Measurements from ENCODE around the gene TEKT1. TPM values are rescaled to one million over a fixed set of nuclear protein-coding genes. Genes with fewer than 3 reads are reported as not detected.

The TEKT1 gene
- total RNA-seq, 2 experiments from 2014 or later: not detected

- Histone ChIP-seq H3K27ac (ENCODE audit: low read depth, low read length, poor library complexity, severe bottlenecking) (no peak overlapping the region), H3K9me3 (ENCODE audit: low read length) (no peaks in the 10 kb centered on the region), H3K9me2 (ENCODE audit: insufficient read depth, low read length) (no peaks in the 10 kb centered on the region), H2AFZ (ENCODE audit: low read length) (no peak overlapping the region), H3K36me3 (ENCODE audit: insufficient read depth, low read length) (no peaks in the 10 kb centered on the region), H3K4me2 (ENCODE audit: low read length) (no peak overlapping the region), H3K4me1 (ENCODE audit: insufficient read depth, low read length, poor library complexity, severe bottlenecking) (no peaks in the 10 kb centered on the region), H4K20me1 (ENCODE audit: insufficient read depth, low read length) (no peaks in the 10 kb centered on the region), H3K79me2 (ENCODE audit: insufficient read depth, low read depth, low read length) (no peaks in the 10 kb centered on the region), H3K4me3 (ENCODE audit: low read depth, low read length, poor library complexity, severe bottlenecking) (no peak overlapping the region)
- CTCF ChIA-PET (ENCODE audit: unreplicated experiment): no interaction called here
- TF ChIP-seq CTCF (conservative IDR thresholded peaks at IDR 0.05; ENCODE audit: low read length) (no peak), EZH2phosphoT487 (IDR thresholded peaks at IDR 0.05; ENCODE audit: borderline replicate concordance, low read depth, low read length) (no peak)
- intact Hi-C loops (cut with micrococcal nuclease; ENCODE audit: unreplicated experiment): no loop called here
- no peak for DNase-seq (ENCODE audit: low spot score)
- POLR2A ChIA-PET: no interaction called here
- BruUV-seq (replicated peaks): no TSS peak
These were observed 44.9 kb downstream of the TEKT1 start for GRCh38 chr17:6786618-6787017.

GRCh38 chr17:6782244-6782643 lies 49.3 kb downstream of the TEKT1 start:
- Histone ChIP-seq H2AFZ (ENCODE audit: low read length) (no peak overlapping the region), H3K36me3 (ENCODE audit: insufficient read depth, low read length) (no peaks in the 10 kb centered on the region), H3K27ac (ENCODE audit: low read depth, low read length, poor library complexity, severe bottlenecking) (no peak overlapping the region), H3K9me2 (ENCODE audit: insufficient read depth, low read length) (no peaks in the 10 kb centered on the region), H3K4me3 (ENCODE audit: low read depth, low read length, poor library complexity, severe bottlenecking) (no peak overlapping the region), H3K4me2 (ENCODE audit: low read length) (no peak overlapping the region), H3K9me3 (ENCODE audit: low read length) (no peaks in the 10 kb centered on the region), H4K20me1 (ENCODE audit: insufficient read depth, low read length) (no peaks in the 10 kb centered on the region), H3K79me2 (ENCODE audit: insufficient read depth, low read depth, low read length) (no peaks in the 10 kb centered on the region), H3K4me1 (ENCODE audit: insufficient read depth, low read length, poor library complexity, severe bottlenecking) (no peaks in the 10 kb centered on the region)
- CTCF ChIA-PET (ENCODE audit: unreplicated experiment): no interaction called here
- no TSS peak for BruUV-seq (replicated peaks)
- no peak for DNase-seq (ENCODE audit: low spot score)
- TF ChIP-seq EZH2phosphoT487 (IDR thresholded peaks at IDR 0.05; ENCODE audit: borderline replicate concordance, low read depth, low read length): no peak
- TF ChIP-seq CTCF (conservative IDR thresholded peaks at IDR 0.05; ENCODE audit: low read length): no peak
- intact Hi-C loops (cut with micrococcal nuclease; ENCODE audit: unreplicated experiment): no loop called here
- POLR2A ChIA-PET: no interaction called here

- Histone ChIP-seq H3K9me3 (ENCODE audit: low read length) (no peaks in the 10 kb centered on the region), H3K4me2 (ENCODE audit: low read length) (no peak overlapping the region), H4K20me1 (ENCODE audit: insufficient read depth, low read length) (no peaks in the 10 kb centered on the region), H3K79me2 (ENCODE audit: insufficient read depth, low read depth, low read length) (no peaks in the 10 kb centered on the region), H3K9me2 (ENCODE audit: insufficient read depth, low read length) (no peaks in the 10 kb centered on the region), H3K4me3 (ENCODE audit: low read depth, low read length, poor library complexity, severe bottlenecking) (no peak overlapping the region), H2AFZ (ENCODE audit: low read length) (no peak overlapping the region), H3K36me3 (ENCODE audit: insufficient read depth, low read length) (no peaks in the 10 kb centered on the region), H3K27ac (ENCODE audit: low read depth, low read length, poor library complexity, severe bottlenecking) (no peak overlapping the region), H3K4me1 (ENCODE audit: insufficient read depth, low read length, poor library complexity, severe bottlenecking) (no peaks in the 10 kb centered on the region)
- POLR2A ChIA-PET: no interaction called here
- TF ChIP-seq CTCF (conservative IDR thresholded peaks at IDR 0.05; ENCODE audit: low read length) (no peak), EZH2phosphoT487 (IDR thresholded peaks at IDR 0.05; ENCODE audit: borderline replicate concordance, low read depth, low read length) (no peak)
- DNase-seq (ENCODE audit: low spot score): no peak
- intact Hi-C loops (cut with micrococcal nuclease; ENCODE audit: unreplicated experiment): no loop called here
- CTCF ChIA-PET (ENCODE audit: unreplicated experiment): no interaction called here
- no TSS peak for BruUV-seq (replicated peaks)
These were observed 50.6 kb downstream of the TEKT1 start for GRCh38 chr17:6780886-6781285.

All from OCI-LY7 (cell line).